KBM-7 (cell line): ENCODE results near the gene KCTD16.

Experiments used
- DNase-seq: peaks from one replicate; pipeline ENCODE4 v3.0.0-alpha.2; 2015
- in situ Hi-C: fragments of 300-500 bp; cut with MboI; formaldehyde crosslinking; loops from 2 replicates; pipeline ENCODE4 v1.14.3; 2020; ENCODE audit warnings: low sequenced_read_pairs, low pct_unique_long_range_greater_than_20kb, mixed read lengths

The KCTD16 gene

GRCh38 chr5:144170276-144171024 lies at the start of gene KCTD16, which contains the start of gene YIPF5:
Gene KCTD16 (plus strand): TSS chr5:144170873.
Gene YIPF5 (minus strand): TSS chr5:144170659. CDS start chr5:144169955, 704 bp downstream.
- in situ Hi-C loops: no loop called here
- DNase-seq: peak; percentile 97

- in situ Hi-C loops: no loop called here
- DNase-seq: no peak
These were observed 49.1 kb upstream of the KCTD16 start for GRCh38 chr5:144121577-144121976.

DNA sequence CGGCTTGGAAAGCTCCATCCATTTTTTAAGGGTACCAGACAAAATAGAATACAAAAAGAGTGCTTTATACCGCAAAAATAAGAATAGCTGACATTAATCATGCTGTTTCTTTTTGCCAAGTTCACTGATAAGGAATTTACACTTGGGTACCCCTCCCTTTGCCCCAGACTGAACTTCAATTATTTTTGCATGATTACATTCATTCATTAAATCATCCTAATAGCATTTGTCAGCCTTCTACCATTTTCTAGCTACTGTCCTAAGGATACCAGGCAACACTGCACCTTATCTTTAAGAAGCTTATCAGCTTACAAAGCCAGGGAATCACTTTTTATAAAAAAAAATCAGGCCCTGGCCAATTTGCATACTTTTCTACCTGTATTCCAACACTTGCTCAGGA lies 48.6 kb upstream of the KCTD16 start:
- in situ Hi-C loops: no loop called here
- DNase-seq: no peak

- in situ Hi-C loops: no loop called here
- no peak for DNase-seq
These were observed 48.0 kb upstream of the KCTD16 start for GRCh38 chr5:144122641-144123040.

- no peak for DNase-seq
- in situ Hi-C loops: no loop called here
These were observed 45.4 kb upstream of the KCTD16 start for GRCh38 chr5:144125163-144125726.

DNA sequence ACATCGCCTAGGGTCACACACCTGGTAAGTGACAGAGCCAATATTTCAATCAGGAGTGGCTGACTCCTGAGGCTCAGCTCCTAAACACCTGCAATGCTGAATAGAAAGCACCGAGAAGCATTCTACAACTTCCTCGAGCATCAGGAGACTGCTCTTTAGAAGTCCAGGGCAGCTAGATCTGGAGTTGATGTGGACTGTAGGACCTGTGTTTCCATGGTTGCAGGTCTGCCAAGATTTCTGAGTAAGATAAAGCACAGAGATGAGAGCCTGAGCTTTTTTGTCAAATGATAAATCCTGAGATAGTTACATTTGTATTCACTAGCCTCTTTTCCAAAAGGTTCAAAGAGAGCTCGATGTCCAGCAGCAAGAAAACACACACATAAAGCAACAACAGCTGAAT lies 44.0 kb upstream of the KCTD16 start:
- in situ Hi-C loops: no loop called here
- DNase-seq: no peak

DNA sequence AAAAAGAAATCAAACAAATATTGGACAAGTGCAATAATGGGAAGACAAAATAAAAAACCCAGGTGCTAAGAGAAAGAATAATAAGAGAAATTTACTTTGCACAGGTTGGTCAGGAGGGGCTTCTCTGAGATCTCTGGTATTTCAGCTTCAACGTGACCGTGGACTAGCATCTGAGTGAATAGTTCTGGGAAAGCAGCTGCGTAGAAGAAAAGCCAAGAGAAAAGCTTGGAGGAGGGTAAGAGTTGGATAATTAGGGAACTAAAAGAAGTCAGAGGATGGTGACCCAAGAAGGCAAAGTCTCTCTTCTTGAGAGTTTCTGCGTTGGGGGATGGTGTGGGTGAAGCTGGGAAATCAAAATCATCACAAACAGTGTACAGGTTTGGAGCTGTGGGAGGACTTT lies 41.8 kb upstream of the KCTD16 start:
- in situ Hi-C loops: no loop called here
- no peak for DNase-seq

- in situ Hi-C loops: no loop called here
- DNase-seq: no peak
These were observed 40.4 kb upstream of the KCTD16 start for GRCh38 chr5:144130306-144130705.

- in situ Hi-C loops: no loop called here
- DNase-seq: no peak
These were observed 39.4 kb upstream of the KCTD16 start for GRCh38 chr5:144131261-144131660.

- no peak for DNase-seq
- in situ Hi-C loops: no loop called here
These were observed 37.5 kb upstream of the KCTD16 start for GRCh38 chr5:144133050-144133633.

- no peak for DNase-seq
- in situ Hi-C loops: no loop called here
These were observed 36.4 kb upstream of the KCTD16 start for GRCh38 chr5:144134194-144134826.

- no peak for DNase-seq
- in situ Hi-C loops: no loop called here
These were observed 35.4 kb upstream of the KCTD16 start for GRCh38 chr5:144135113-144135762.

GRCh38 chr5:144139586-144139985 lies 31.1 kb upstream of the KCTD16 start:
- in situ Hi-C loops: no loop called here
- DNase-seq: no peak

DNA sequence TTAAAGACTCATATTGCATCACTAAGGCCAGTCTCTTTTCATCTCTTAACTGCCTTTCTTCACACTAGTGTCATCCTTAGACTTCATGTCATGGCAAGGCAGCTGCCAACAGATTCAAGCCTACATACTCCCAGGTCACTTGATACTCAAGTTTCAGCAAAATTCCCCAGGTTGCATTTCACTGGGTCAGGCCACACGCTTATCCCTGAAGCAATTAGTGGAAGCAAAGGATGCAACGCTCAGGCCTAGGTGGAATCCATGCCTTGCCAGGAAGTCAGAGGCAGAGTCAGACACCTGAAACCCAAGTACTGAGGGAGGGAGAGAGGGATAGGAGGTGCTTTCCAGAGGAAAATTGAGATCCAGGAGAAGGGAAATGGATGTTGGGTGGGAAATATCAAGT lies 29.1 kb upstream of the KCTD16 start:
- in situ Hi-C loops: no loop called here
- no peak for DNase-seq

GRCh38 chr5:144142139-144142823 lies 28.4 kb upstream of the KCTD16 start:
- peak; percentile 46 for DNase-seq
- in situ Hi-C loops: no loop called here

GRCh38 chr5:144142824-144143162 lies 27.9 kb upstream of the KCTD16 start:
- peak; percentile 53 for DNase-seq

DNA sequence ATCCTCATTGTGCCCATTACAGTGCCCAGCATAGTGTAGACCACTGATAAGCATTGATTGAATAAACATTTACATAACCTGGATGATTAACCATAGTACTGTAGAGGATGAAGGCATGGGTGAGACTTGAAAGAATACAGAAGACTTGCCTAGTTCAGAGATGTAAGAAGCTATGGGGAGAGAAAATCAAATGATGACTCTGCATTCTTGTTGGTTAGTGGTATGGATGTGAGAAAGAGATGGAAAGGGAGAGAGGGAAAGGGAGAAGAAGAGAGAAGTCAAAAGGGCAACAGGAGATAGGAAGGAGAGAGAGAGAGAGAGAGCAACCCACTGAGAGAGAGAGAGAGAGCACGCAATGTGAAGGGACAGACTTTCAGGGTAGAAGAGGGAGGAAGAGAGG lies 27.0 kb upstream of the KCTD16 start:
- in situ Hi-C loops: no loop called here

More at GRCh38 chr5:144142824-144143162, 27.9 kb upstream of the KCTD16 start:
- in situ Hi-C loops: no loop called here

DNA sequence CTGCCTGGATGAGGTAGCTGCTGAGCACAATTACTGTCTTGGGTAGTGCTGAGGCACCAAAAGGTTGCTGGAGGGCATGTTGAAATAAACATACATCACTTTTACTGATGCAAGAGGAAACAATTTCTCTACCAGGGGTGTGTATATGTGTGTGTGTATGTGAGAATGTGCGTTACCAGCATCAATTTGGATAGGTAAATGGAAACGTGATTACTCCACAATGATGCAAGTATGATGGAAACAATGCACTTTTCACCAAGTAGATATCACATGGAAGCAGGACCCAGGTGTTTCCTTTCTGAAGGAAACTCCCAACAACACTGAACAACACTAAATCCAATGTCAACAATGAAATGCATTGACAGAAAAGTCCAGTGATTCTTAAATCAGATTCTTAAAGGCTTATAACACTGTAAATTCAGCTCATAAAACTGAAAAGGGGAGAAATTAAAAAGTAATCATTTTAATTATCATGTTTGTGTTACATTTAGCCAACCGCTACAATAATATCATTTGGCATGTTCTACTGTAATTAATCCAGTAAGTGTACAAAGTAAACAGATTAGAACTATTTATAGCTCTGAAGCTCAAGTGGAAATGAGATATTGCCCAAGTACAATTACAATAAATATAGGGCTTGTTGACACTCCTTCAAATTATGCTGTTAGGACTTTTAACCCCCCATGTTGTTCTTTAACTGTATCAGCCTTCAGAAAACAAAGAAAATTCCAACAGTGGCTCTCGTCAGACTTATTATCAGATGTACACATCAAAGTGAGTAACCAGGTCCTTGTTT lies 25.5 kb upstream of the KCTD16 start:
- in situ Hi-C loops: no loop called here
- no peak for DNase-seq

More for the DNA sequence above, 27.0 kb upstream of the KCTD16 start:
- DNase-seq: no peak
